HG02852 (cell line): ENCODE results near the gene CARNS1.
A peak's percentile ranks its signal among the peaks of the same experiment; 100 is the strongest.
"Not testable (repeated sequence)": the region's sequence is repeated elsewhere in the genome, so short reads cannot be mapped to it uniquely, and the experiment has no call there.

Experiments used
- ATAC-seq: cut with Tn5 transposase; IDR thresholded peaks from one replicate; pipeline ENCODE4 v1.9.1; 2021; ENCODE audit warnings: mild to moderate bottlenecking, moderate library complexity; ENCODE audit not compliant: unreplicated experiment

The CARNS1 gene

GRCh38 chr11:67427364-67427859 lies 11.9 kb downstream of the CARNS1 start:
- ATAC-seq, result not testable (repeated sequence)

GRCh38 chr11:67428052-67429001 lies 12.8 kb downstream of the CARNS1 start, which contains the start of gene RPS6KB2:
RPS6KB2 (plus strand) TSS chr11:67428494; CDS start chr11:67428546, 52 bp downstream.
- peak; percentile 83 for ATAC-seq

DNA sequence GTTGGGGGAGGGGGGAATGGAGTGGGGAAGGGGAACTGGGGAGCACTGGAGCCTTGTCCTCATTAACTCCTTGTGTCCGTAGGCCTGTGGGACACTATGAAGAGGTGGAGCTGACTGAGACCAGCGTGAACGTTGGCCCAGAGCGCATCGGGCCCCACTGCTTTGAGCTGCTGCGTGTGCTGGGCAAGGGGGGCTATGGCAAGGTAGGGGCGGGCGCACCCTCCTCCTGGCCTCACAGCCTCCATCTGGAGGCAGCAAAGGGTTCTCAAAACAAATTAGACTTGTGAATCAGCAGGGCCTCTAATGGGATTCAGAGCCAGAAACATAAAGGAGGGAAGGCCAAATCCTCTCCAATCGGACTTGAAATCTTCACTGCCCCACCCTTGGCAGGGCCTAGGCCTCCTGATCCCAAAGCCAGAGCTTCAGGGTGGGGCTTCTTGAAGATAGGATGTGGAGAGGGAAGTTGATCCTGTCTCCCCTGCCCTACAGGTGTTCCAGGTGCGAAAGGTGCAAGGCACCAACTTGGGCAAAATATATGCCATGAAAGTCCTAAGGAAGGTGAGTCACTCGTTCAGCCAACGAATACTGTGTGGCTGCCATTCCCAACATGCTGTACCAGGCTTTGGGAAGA lies 13.7 kb downstream of the CARNS1 start:
- ATAC-seq, result no peak

DNA sequence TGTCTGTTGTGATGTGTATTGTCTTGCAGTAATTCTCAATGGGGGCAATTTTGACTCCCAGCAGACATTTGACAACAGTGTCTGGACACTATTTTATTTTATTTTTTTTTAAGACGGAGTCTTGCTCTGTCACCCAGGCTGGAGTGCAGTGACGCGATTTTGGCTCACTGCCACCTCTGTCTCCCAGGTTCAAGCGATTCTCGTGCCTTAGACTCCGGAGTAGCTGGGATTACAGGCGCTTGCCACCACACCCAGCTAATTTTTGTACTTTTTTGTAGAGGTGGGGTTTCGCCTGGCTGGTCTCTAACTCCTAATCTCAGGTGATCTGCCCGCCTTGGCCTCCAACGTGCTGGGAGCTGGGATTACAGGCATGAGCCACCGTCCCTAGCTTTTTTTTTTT lies 14.2 kb downstream of the CARNS1 start:
- ATAC-seq, result no peak

GRCh38 chr11:67431346-67432249 lies 16.1 kb downstream of the CARNS1 start:
- no peak for ATAC-seq

GRCh38 chr11:67432655-67433349 lies 17.3 kb downstream of the CARNS1 start:
- ATAC-seq, result no peak

DNA sequence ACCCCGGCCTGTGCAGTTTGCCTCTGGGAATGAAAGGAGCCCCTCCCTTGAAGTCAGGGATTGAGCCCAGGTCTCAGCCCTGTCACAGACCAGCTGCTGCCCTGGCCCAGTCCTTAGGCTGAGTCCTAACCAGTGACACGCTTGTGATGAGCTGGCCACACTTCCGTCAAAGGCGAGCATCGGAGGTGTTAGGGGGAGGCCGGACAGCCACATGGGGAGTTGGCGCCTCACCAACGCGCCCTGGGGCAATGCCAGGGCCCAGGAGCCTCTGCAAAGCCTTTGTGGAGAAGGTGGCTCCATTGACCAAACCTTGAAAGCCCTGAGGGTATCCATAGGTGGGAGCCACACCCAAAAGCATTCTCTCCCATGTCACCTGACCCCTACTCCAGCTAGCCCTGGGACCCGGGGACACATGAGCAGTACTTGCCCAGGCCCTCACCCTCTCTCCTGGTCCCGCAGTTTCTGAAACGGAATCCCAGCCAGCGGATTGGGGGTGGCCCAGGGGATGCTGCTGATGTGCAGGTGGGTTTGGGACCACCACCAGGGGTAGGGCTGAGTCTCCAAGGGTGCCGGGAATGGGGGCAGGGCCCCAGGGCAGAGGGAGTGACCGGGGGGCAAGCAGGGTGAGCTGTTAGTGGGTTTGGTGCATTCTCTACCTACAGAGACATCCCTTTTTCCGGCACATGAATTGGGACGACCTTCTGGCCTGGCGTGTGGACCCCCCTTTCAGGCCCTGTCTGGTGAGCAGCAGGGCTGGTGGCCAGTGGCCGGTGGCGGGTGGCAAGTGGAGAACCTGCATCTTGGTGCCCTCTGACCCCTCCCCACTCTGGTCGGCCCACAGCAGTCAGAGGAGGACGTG lies 18.3 kb downstream of the CARNS1 start:
- ATAC-seq, result no peak

DNA sequence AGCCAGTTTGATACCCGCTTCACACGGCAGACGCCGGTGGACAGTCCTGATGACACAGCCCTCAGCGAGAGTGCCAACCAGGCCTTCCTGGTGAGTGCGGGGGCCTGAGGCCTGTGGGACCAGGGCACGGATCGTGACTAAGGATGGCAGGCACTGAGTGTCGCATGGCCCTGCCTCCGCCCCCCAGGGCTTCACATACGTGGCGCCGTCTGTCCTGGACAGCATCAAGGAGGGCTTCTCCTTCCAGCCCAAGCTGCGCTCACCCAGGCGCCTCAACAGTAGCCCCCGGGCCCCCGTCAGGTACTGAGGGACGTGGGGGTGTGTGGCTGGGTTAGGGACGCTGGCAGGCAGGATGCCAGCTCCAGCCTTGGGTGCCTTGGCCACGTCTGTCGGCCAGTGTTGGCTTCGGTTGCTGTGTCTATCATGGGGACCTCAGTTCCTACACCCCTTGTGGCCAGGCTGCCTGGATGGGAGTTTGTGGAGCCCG lies 19.0 kb downstream of the CARNS1 start:
- no peak for ATAC-seq

GRCh38 chr11:67435031-67435726 lies 19.7 kb downstream of the CARNS1 start:
- no peak for ATAC-seq

- ATAC-seq, result no peak
Observed at GRCh38 chr11:67435727-67436458, 20.4 kb downstream of the CARNS1 start.

DNA sequence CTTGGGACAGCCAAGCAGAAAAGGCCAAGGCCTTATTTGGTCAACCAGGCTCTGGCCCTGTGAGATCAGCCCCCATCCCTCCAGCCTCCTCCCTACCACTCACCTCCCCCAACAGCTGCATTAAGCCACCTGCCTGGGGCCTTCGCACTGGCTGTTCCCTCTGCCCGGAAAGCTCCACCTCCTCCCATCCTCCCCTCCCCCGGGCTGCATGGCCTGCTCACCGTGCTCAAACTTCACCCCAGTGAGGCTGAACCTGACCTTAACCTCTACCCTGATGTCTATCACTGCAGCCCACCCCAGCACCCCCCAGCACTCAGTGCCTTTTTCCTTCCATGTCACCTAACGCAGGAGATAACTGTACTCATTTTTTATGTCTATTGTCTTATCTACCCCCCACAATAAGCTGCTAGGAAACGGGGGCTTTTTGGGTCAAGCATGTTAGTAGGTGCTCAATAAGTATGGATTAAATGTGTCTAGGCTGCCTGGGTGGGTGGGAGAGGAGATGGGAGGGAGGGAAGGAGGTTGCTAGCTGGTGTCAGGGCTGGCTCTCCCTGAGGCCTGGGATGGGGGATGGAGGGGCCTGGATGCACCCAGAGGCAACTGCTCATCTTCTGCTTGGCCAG lies 21.1 kb downstream of the CARNS1 start:
- no peak for ATAC-seq

DNA sequence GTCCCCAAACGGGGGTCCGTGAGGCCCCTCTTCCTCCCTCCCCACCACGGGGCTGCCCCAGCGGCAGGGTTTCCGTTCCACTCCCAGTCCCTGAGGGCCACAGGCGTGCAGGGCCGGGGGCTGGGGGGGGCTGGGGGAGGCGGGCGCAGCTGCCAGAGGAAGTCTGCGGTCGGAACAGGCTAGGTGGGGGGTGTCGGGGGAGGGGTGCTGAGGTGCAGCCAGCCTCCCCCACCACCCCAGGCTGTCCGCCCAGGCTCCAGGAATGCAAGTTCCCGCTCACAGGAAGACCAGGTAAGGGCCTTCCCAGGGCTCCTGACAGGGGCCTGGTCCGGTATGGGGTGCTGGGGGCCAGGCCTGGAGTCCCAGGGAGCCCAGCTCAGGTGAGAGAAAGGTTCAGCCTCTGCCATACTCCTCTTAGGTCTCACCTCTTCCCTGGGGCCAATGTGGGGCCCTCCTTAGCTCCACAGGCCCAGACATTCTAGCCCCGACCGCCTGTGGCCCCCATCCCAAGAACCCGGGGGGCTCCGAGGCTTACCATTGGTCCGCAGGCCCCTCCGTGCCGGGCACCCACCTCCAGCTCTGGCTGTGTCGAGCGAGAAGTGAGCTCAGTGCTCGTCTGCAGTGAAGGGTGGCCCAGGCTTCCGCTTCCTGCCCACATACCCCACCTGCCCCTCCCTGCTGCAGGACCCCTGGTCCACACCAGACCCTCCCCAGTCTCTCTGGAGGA lies 21.8 kb downstream of the CARNS1 start, which contains the start of gene PTPRCAP:
TSS of gene PTPRCAP (minus strand) at position 601 of the 727 bp plus-strand sequence. CDS start at position 538, 63 bp downstream.
- ATAC-seq, result peak; percentile 40

- no peak for ATAC-seq
Observed at GRCh38 chr11:67437809-67438157, 22.3 kb downstream of the CARNS1 start.

- ATAC-seq, result no peak
Observed at GRCh38 chr11:67438158-67438902, 22.9 kb downstream of the CARNS1 start.

DNA sequence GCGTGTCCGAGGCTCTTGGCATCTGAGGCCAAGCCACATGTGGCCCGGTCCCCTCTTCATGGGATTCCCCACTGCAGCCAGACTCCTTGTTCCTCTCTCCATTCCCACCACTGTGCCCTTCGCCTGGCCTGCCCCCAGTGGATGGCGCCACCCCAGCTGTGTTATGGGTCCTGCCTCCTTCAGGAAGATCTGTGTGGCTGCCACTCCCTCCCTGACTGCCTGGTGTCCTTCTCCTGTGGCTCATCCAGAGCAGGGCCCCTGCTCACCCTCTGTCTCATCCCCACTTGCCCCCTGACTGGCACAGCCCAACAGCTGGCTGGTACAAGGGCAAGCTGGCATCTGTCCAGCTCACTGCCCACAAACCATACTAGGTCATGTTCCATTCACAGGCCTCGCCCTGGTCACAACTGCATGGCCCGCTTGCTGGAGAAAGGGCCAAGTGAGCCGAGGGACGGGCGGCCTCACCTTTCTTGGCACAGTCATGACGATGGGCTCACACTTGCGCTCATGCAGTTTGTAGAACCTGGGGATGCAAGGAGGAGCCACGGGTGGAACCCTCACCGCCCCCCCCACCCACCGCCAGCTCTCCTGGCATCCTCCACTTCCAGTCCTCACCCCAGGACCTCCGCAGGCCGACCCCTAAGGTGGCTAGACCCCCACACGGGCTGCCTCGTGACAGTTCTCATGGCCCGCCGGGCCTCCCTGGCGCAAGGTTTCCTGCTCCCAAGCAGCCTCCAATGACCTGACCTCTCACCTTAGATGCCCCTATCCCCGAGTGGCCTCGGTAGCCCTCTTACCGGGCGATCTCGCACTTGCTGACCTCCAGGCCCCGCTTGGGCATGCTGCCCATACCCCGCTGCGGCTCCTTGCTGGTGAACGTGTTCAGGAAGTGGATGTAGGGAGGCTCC lies 24.1 kb downstream of the CARNS1 start:
- no peak for ATAC-seq
